Fibroblast of skin of left biceps (primary cell): ENCODE measurements around the gene SYNE2.
"Not testable (repeated sequence)": the region's sequence is repeated elsewhere in the genome, so short reads cannot be mapped to it uniquely, and the experiment has no call there.

Experiments
- DNase-seq, 2 experiments: peaks; one replicate each; pipeline ENCODE4 v3.0.0-alpha.2; 2013; ENCODE audit warnings: low read depth in 2 of 2

SYNE2 gene, protein sequence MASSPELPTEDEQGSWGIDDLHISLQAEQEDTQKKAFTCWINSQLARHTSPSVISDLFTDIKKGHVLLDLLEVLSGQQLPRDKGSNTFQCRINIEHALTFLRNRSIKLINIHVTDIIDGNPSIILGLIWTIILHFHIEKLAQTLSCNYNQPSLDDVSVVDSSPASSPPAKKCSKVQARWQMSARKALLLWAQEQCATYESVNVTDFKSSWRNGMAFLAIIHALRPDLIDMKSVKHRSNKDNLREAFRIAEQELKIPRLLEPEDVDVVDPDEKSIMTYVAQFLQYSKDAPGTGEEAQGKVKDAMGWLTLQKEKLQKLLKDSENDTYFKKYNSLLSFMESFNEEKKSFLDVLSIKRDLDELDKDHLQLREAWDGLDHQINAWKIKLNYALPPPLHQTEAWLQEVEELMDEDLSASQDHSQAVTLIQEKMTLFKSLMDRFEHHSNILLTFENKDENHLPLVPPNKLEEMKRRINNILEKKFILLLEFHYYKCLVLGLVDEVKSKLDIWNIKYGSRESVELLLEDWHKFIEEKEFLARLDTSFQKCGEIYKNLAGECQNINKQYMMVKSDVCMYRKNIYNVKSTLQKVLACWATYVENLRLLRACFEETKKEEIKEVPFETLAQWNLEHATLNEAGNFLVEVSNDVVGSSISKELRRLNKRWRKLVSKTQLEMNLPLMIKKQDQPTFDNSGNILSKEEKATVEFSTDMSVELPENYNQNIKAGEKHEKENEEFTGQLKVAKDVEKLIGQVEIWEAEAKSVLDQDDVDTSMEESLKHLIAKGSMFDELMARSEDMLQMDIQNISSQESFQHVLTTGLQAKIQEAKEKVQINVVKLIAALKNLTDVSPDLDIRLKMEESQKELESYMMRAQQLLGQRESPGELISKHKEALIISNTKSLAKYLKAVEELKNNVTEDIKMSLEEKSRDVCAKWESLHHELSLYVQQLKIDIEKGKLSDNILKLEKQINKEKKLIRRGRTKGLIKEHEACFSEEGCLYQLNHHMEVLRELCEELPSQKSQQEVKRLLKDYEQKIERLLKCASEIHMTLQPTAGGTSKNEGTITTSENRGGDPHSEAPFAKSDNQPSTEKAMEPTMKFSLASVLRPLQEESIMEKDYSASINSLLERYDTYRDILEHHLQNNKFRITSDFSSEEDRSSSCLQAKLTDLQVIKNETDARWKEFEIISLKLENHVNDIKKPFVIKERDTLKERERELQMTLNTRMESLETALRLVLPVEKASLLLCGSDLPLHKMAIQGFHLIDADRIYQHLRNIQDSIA (N-terminal part only)

DNA sequence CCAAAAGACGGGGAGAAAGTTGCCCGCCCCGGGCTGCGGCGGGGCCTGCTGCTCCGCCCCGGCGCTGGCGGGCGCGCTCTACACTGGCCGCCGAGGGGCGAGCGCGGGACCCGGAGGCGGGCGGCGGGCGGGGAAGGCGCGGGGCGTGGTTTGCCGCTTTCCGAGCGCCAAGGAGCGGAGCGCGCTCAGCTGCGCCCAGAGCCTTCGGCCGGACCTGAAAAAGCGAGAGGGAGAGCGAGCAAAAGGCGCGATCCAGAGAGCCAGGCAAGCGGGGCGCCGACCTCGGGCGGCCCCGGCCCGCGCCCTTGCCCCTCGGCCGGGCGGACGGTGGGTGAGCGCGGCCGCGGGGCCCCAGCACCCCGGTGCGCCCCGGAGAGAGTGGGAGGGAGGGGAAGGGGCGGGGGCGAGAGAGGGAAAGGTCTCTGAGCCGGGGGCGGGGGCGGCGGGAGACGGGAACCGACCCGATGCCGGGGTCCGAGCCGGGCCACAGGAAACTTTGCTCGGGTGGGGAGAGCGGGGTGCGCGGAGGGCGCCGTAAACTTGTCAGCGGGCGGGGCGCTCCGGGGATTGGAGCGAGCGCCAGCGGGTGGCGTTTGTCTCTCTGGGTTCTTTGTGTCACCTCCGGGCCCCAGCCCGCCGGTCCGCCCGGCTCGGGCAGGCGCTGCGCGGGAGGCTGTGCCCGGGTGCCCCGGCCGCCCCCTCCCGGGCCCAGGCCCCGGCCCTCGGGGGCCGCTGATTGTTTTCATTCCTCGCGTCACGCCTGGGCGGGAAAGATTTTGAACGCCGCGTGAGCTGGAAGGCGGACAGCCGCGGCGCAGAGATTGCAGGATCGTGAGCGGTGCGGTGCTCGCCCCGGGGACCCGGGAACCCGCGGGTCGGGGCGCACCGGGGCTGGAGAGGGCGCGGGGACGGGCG, at the start of gene SYNE2:
TSS of gene SYNE2 (plus strand) at position 188 of the 915 bp plus-strand sequence. CDS start 56,145 bp downstream, outside the sequence.
- no peak for DNase-seq

DNA sequence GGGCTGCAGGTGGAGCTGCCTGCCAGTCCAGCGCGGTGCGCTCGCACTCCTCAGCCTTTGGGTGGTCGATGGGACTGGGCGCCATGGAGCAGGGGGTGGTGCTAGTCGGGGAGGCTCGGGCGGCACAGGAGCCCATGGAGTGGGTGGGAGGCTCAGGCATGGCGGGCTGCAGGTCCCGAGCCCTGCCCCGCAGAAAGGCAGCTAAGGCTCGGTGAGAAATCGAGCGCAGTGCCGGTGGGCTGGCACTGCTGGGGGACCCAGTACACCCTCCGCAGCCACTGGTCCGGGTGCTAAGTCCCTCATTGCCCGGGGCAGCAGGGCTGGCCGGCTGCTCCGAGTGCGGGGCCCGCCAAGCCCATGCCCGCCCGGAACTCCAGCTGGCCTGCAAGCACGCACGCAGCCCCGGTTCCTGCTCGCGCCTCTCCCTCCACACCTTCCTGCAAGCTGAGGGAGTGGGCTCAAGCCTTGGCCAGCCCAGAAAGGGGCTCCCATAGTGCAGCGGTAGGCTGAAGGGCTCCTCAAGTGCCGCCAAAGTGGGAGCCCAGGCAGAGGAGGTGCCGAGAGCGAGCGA, 49.5 kb upstream of the SYNE2 start:
- not testable (repeated sequence) for DNase-seq

DNA sequence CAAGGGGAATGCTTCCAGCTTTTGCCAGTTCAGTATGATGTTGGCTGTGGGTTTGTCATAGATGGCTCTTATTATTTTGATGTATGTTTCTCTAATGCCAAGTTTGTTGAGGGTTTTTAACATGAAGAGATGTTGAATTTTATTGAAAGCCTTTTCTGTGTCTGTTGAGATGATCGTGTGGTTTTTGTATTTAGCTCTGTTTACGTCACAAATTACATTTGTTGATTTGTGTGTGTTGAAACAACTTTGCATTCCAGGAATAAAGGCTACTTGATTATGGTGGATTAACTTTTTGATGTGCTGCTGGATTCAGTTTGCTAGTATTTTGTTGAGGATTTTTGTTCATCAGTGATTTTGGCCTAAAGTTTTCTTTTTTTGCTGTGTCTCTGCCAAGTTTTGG, 46.7 kb upstream of the SYNE2 start:
- not testable (repeated sequence) for DNase-seq

DNA sequence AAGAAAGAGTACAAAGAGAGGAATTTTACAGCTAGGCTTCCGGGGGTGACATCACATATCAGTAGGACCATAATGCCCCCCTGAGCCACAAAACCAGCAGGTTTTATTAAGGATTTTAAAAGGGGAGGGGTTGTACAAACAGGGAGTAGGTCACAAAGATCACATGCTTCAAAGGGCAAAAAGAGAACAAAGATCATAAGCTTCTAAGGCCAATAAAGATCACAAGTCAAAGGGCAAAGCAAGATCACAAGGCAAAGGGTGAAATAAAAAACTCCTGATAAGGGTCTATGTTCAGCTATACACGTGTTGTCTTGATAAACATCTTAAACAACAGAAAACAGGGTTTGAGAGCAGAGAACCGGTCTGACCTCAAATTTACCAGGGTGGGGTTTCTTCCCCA, 41.1 kb upstream of the SYNE2 start:
- not testable (repeated sequence) for DNase-seq

GRCh38 chr14:63833728-63834127, 19.1 kb upstream of the SYNE2 start:
- DNase-seq, result no peak

- DNase-seq, result no peak
Measured at GRCh38 chr14:63840981-63841380, 11.8 kb upstream of the SYNE2 start.

DNA sequence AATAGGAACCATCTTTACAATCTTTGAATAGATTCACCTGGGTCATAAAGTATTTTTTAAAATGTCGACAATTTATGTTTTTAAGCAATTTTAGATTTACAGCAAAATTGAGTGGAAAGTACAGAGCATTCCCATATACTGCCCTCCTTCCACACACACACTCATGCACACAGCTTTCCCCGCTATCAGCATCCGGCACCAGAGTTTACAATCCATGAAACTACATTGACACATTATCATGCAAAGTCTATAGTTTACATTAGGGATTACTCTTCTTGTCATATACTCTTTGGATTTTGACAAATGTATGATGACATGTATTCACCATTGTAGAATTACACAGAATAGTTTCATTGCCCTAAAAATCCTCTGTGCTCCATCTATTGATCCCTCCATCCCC, 9.0 kb upstream of the SYNE2 start:
- no peak for DNase-seq

GRCh38 chr14:63848890-63849289, 3.9 kb upstream of the SYNE2 start:
- no peak for DNase-seq

DNA sequence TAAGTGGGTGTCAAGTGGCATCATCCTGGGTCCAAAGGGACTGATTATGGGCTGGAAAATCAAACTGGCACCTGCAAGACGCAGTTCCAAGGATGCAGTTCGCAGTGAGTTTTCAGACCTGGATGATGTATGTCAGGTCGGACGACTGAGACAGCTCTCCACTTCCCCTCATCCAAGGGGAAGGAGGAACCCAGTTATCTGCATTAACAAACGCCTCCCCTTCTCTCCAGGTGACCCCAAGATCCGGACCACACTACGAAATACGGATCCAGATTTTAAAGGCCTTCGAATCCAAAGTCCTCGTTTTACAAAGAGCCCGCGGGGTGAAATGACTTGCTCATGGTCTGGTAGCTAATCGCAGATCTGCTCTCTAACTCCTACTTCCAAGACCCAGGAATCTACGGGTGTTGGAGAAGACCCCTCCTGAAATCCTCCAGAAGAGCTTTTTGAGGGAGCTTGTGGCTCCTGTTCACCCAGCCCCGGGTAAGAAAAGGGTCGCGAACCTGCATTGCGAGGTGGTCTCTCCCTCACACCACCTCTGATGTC, 460 bp upstream of the SYNE2 start:
- no peak for DNase-seq

DNA sequence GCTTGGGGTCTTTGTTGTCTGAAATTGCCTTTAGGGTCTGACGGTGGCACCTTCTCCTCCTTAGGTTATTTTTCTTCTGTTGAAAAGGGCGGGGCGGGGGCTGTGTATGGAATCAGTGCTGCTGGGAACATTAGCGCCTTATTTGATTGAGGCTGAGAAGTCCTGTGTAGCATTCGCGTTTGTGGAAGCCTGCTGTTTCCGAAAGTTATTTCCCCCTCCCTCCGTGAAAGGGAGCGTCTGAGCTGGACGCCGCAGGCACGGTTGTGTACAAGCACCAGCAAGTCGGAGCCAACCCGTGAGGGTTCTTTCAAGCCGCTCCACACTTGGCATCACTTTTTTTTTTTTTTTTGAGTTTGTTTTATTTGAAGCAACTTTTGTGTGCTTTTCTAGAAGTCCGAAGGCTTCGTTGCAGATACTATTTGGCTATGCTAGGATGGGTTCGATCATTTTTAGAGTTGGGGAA, 1.1 kb downstream of the SYNE2 start:
- DNase-seq, result no peak

- DNase-seq, result no peak
Measured at GRCh38 chr14:63854330-63854729, 1.5 kb downstream of the SYNE2 start.

DNA sequence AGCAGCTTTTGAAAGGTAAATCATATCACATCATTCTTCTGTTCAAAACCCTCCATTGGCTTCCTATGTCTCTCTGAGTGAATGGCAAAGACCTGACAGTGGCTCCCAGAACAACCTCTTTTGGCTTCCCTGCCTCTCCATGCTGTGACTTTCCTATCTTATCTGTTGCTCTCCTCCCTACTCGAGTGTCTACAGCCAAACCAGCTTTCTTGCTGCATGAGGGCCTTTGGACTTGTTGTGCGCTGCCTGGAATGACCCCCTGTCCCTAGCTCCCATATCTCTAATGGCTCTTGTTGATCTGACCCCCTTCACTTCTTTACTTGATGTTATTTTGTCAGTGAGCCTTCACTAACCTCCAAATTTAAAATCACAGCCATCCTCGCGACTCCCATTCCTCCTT, 2.5 kb downstream of the SYNE2 start:
- DNase-seq, result no peak

GRCh38 chr14:63857466-63858030, 4.7 kb downstream of the SYNE2 start:
- DNase-seq, result no peak

DNA sequence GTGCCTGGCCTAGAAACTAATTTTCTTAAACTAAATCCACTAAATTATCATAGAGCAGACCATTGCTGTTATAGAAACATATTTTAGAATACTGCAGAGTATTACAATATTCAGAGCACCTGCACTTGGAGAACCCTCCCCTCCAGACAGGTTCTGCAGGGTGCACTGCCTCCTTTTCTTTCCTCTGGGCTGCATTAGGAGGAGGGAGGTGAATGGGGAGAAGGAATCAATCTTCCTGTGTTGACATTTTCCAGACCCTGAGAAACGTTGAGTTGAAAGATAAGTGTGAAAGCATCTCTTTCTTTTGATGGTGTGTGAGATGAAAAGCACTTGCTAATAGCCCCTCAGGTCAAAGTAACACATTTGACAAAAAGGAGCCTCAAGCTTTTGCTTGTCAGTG, 7.3 kb downstream of the SYNE2 start:
- no peak for DNase-seq

DNA sequence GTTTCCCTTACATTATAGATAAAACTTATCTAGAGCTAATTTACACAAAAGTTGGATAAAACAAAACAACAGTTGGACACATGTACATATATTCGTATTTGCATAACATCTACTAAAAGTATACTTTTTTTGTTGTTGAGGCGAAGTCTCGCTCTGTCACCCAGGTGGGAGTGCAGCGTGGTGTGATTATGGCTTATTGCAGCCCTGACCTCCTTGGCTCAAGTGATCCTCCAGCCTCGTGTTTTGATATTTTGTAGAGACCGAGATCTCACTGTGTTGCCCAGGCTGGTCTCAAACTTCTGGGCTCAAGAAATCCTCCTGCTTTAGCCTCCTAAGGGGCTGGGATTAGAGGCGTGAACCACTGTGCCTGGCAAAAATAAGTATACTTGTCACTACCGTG, 9.4 kb downstream of the SYNE2 start:
- DNase-seq, result no peak

- DNase-seq, result no peak
Measured at GRCh38 chr14:63863004-63863403, 10.2 kb downstream of the SYNE2 start.

GRCh38 chr14:63864775-63865174, 12.0 kb downstream of the SYNE2 start:
- not testable (repeated sequence) for DNase-seq

GRCh38 chr14:63867933-63868921, 15.4 kb downstream of the SYNE2 start:
- DNase-seq, result no peak
